GM18520 (cell line): ENCODE results near the gene PPP1R9A.

ENCODE experiments used
- ATAC-seq: cut with Tn5 transposase; IDR thresholded peaks from one replicate; pipeline ENCODE4 v1.9.1; 2021; ENCODE audit not compliant: unreplicated experiment

The PPP1R9A gene

DNA sequence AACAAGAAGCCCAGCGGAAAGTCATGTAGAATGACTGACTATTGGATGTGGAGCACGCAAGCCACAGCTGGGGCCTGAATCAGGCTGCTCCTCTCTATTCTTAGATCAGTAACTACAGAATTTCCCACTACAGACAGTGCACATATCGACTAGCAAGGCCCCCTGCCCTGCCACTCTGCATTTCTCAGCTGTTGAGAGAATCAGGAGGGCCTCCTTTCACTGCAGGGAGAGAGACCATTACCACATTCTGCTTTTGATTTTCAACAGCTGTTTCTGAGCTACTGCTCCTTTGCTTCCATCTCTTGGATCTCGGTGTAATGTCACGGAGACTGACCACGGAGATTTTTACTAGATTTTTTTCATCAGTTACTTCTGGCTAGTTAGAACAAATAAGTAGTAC, 343.2 kb downstream of the PPP1R9A start:
- no peak for ATAC-seq

DNA sequence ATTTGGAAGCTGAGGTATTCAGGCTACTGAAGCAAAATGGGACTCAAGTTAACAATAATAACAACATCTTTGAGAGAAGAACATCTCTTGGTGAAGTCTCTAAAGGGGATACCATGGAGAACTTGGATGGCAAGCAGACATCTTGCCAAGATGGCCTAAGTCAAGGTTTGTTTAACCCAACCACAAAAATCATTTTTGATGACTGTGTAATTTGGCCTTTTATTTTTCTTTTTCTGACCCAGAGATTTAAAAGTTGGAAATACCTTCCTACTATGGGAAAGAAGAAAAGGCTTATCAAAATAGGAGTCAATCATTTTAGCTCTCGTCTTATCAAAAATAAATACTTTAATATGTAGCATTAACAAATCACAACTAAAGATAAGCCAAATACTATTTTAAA, 344.6 kb downstream of the PPP1R9A start:
- ATAC-seq = no peak

DNA sequence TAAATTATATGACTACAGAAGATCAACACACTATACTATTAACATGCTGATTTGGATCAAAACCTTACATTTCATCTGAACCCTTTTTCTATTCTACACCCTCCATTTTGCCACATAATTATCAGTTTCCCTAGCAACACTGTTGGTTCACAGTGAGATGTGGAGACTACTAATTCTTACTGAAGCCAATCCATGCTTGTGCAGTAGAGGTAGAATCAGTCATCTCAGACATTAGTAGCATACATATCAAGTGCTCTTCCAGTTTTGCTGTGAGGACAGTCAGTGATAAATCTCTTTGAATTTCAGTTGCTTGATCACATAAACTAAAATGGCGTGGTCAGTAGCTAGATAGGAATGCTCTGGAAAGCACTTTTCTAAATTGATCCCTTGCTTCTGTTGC, 346.6 kb downstream of the PPP1R9A start:
- no peak for ATAC-seq

DNA sequence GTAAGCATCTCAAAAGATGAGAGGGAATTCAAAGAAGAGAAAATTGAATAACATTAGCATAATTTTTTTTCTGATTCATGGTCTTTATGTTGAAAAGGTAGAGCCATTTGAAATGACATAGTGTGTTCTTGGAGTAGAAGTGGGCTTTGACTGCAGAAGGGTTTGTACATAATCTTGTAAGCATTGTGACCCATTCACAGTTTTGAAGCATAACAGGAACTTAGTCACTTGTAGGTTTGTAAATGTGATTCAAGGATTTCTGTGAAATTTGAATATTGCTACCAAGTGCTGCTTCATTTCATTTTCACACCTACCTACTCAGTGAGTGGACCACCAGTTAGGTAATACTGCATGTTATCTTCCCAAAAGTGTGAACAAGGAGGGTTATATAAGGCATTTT, 348.3 kb downstream of the PPP1R9A start:
- ATAC-seq = no peak

DNA sequence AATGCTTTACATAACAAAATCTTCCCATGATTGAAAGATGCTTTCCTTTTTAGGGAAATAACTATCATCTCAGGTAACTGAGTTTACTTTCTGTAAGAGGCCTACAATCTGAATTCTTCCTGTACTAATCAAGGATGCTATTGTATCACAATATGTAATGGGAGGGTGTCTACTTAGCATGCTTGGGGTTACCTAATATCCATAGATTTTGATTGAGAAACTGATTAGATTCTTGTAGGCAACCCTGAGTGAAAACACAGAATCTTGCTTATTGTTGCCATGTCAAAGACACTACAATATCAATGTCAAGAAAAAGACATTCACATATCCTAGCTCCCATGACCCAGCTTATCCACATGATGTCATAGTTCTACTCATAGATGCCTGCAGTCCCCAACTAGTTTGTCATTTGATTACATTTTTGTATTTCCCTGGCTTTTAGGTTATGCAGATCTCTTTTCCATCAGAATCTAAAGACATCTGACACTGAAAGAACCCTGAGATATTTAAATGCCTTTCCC, 354.6 kb downstream of the PPP1R9A start:
- ATAC-seq = no peak

DNA sequence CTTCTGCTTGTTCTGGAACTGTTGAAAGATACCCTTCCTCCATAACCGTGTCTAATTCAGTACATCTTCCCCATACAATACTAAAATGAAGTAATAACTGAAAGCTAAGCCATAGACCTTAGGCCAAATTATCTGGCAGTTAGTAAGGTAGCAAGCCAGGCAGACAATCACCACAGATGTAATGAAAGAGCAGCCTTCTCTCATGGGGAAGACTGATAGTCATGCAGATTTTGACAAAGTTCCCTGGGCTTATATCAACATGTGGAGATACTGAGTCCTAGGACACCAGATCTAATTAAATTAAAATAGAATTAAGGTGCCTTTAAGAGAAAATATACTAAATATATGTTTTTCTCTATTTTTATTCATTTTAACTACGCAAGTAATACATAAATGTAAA, 355.5 kb downstream of the PPP1R9A start:
- ATAC-seq = no peak

DNA sequence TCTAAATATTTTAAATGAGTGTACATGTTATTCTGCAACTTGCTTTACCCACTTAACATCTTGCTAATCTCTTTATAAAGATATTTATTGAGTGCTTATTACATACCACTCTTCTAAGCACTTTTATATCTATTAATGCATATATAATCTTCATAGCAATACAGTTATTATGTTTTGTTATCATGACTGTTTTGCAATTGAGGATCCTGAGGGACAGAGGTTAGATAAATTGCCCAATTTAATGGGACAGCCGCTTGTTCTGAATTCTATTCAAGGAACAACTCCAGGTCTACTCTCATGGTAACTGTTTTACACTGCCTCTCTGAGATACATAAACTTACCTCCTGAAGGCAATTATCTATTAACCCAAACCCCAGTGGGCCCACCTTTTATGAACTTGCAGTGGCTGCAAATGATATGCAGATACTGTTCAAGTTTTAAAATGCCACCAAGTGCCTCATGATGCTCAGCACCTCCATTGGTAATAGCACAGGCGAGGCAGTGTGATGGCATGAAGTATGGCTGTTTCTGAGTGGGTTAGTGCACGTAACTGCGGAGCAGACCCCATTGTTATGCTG, 356.5 kb downstream of the PPP1R9A start:
- no peak for ATAC-seq

DNA sequence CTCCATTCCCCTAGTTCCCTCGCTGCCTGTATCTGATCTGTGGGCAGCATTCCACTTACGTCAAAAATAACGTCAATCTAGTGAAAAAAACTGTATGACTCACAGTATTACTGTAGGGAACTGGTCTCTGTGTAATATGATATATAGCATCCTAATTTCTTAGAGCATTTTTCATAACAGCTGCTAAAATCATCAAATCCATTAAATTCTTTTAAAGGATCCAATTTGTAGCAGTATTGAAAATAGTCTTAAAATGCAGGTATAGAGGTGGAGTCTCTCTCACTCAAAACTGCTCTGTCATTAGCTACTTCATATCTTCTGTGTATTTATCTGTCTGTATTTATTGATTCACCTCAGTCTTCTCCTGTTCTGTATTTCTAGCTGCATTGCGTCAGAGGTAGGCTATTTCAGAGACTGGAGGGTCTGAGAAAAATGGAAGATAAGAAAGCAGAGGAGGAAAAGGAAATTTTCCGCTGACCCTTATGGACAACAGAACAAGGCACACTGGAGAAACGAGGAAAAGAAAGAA, 357.0 kb downstream of the PPP1R9A start:
- ATAC-seq = no peak

DNA sequence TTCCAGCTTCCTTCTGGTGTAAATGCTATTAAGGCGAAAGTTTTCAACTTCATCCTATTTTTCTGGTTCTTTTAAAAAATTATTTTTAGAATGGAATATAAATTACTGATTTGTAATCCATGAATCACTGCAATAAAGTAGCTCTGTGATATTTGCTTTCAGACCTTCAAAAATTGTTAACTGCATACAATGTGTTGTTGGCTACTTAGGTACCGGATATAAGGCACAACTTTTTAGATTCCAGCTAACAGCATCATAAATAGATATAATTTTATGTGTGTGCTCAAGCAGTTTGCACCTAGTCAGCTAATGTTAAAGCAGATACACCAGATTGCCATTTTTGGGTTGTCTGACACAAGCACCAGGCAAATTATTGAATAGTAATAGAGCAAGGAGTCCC, 358.2 kb downstream of the PPP1R9A start:
- ATAC-seq = no peak

DNA sequence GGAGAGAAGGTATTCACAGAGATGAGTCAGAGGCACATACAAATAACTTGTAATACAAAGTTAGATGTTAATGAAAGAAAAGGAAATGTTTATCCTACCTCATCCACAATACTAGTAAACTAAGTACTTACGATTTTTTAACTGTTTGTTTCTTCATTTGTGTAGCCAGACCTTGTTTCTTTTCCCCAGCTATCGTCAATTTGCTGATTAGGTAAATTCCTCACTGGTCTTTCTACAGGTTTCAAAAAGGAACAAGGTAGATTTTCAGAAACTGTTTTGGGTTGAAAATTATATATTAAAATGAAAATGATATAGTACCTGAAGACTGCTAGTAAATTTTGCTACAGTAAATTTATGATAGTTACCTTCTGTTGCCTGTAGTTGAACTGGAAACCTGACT, 360.4 kb downstream of the PPP1R9A start:
- ATAC-seq = no peak

DNA sequence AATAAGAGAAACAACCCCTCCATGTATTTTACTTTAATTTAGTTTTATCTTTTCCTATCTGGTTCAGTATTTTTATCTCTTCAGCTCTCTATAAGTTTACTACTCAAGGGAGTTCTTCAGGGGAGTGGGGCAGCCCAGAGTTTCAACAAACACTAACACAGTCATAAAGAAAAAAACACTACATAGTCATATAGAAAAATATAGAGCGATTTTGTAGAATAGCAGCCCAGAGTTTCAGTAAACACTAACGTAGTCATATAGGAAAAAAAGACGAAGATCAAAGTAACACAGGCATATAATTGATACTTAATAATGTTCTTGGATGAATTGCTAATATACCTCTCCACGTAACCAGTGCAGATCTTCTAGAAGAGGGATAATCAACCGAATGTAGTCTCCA, 362.2 kb downstream of the PPP1R9A start:
- ATAC-seq = no peak

DNA sequence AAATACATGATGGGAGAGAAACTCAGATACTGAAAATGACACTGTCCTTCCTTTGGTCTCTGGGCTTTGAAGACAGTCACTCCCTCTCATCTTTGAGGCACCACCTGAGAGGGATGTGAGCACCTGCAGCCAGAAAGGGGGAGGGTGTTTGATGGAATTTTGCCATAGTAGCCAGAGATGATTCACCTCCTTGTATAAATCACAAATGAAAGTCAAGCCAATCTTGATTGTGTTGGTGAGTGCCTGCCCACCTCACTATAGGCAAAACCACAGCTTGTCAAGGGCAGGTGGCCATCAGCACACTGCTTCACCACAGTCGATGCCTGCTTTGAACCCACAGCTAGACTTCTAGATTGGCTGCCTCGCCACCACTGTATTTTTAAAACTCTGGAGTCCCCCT, 368.7 kb downstream of the PPP1R9A start:
- ATAC-seq = no peak

DNA sequence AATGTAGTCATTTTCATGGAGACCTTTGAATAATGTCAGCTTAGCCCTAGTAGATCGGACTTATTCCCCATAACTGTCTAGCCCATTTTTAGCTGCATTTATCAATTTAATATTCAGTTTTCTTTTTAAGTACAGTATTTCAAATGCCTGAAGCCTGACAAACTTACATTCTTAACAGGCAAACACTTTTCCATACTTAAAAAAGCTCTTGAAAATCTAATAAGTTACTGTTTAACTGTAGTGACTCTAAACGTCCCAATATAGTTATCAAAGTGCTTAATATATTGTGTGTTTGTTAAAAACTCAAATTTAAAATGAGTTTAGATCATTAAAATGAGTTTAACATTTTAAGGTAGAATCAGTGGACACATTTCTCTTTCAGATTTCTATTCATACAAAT, 372.0 kb downstream of the PPP1R9A start:
- ATAC-seq = no peak

DNA sequence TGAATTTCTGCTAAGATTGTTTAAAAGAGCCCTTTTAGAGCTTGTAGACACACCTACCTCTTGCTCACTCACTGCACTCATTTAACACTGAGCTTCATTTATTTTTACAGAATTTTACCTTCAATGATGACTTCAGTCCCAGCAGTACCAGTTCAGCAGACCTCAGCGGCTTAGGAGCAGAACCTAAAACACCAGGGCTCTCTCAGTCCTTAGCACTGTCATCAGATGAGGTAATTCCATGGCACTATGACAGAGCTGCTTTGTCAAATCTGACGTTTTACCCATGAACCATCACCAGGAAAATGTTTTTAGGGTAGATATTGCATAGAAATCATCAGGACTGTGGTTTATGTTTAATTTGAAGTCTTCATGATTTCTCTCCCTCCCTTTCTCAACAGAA, 378.7 kb downstream of the PPP1R9A start:
- ATAC-seq = no peak

DNA sequence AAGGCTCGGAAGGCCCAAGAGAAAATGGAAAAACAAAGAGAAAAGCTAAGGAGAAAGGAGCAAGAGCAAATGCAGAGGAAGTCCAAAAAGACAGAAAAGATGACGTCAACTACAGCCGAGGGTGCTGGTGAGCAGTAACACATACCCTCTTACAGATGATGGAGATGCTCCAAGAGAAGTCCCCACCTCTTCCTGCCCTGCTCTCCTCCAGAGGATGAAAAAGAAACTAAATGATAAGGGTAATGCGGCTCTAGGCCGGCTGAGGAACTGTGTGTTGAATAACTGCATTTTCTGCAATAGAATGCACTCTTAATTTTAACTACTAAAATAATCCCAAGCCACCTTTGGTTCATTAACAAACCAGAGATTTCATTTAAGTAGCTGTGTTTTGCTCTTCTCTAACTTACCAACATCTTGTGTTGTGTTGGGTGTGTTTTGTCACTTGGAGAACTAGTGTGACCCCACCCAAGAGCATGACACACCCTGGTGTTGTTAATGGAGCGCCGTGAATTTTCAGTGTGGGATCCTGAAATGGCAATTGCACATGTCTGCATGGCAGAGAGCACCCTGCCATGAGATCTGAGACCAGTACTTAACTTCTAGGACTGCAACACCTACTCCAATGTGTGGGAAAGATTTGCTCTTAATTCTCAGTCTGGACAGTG, 382.9 kb downstream of the PPP1R9A start:
- ATAC-seq = no peak

DNA sequence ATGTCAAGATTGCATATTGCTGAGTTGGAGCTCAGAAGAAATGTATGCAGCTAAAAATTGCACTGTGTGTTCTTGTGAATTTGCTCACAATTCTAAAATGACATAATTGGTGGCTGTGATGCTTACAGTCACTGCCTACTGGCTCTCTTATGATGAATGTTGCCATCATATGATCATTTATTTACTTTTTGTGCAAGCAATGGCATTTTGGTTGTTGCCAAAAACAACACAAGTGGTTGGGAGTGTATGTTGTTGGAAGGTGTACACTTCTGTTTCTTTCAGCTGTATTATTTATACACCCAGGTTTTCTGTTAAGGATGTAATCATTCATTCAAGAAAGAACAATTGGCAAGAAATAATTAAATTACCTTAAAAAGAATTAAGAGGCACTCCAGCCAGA, 388.0 kb downstream of the PPP1R9A start:
- no peak for ATAC-seq

DNA sequence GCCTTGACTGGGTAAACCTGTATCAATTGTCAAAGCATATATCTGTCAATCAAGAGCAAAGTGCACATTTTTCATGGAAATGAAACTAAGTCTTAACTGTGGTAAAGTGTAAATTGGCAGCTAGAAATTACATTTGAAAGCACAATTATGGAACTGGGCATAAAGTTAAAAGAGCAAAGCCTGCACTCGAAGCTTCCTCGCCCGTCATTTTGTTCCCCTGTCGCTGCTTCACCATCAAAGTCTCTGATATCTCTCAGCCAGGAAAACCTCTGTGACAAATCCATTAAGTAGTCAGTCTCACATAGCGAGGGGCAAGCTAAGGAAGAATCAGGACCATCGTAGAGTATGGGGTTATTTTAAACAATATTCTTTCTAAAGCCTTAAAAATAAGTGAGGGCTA, 389.1 kb downstream of the PPP1R9A start:
- no peak for ATAC-seq

DNA sequence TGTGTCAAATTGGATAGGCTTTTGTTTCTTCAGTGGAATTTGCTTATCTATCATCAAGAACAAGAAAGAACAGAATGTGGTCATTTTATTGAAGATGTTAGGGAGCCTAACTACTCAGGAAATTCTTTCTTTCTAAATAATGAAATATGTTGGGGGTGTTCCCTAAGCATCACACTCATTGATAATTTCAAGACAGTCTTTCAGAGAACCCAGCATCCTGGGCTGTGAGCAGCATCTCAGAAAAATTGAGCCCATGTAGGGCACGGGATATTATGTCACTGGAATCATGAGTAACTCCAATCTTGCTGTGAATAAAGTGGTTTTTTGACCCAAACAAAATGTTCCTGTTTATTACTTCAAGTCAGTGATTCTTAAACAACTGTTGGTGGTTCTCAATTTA, 389.6 kb downstream of the PPP1R9A start:
- no peak for ATAC-seq

DNA sequence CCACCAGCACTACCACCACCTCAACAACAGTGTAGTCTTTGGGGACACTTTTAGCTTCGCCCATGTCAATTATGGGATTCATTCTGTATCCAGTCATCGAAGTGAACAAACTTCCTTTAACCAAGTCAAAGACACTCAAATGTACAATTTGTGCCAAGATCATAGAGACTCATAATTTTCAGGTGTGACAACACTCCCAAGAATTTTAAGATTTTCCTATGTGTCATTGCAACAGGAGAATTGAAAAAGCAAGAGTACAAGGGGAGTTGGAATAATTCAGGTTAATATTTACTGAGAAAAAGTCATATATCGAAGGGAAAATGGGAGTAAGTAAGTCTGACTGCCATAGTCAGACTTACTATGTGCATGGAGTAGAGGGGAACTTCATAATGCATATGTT, 390.7 kb downstream of the PPP1R9A start:
- ATAC-seq = no peak

DNA sequence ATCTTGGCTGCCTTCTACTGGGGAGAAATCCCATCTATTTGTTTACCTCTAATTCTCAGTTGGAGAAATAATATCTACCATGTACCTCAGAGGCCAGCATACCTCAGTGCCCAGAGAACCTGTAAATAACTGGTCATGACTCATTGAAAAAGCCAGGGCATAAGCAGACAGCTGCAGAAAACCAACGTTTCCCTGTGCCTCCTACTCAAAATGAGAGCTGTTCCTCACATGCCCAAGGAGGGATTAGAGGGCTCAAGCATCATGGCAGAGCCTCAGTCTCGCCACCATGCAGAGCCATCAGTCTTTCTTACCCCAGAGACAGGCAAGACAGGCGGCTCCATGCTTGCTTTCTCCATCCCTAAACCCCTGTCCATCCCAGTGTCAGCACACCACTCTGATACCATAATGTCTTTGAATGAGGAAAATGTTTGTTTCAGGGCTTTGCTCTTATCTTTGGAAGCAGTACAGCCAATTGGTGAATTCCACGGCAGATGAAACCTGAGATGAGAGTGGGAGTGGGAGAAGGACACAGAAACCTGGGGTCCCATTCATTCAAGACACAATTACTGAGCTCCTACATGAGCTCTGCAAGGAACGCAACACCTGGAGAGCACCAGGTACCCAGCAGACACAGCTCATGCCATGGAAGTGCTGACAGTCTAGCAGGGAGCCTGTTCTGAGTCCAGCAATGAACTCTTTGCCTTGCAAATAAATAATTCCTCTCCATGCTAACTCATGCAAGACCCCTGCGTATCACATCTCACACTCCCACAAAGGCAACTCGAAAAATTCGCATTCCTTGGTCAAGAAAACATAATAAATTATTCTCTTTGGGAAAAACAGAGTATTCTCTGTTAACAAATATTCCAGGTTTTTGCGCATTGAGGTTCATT, 395.9 kb downstream of the PPP1R9A start:
- no peak for ATAC-seq

DNA sequence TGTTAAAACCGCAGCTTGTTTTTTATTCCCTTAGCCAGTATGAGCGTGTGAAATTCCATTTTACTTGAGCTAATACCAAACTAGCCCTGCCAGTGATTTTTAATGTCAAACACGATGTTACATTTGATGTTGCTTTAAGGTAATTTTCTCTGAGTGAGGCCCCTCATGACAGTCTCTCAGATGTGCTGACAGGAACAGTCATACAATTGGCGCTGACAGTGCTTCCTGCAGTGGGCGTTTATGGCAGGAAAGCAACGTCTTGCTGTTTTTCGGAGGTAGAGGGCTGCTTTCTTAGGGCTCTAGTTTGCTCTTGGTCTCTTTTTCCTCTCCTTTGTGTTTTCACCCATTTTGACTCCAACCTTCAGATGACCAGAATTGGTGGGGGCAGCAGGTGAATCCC, 397.6 kb downstream of the PPP1R9A start:
- ATAC-seq = no peak

DNA sequence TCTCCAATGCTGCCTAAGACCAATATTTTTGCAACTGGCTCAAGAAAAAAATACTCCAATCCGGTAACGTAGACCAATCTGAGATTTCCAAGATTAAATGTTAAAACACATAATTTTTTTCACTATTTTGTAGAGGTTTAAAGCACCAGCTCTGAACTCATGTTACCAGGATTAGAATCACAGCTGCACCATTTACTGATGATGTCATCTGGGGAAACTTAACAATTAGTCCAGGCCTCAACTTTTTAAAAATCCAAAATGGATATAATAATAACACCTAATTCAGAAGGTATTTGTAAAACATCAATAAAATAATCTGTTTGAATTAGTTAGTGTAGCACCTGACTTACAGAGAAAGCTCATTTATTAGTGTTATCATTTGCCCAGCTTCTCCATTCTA, 402.6 kb downstream of the PPP1R9A start:
- no peak for ATAC-seq
